IPS-20b (cell line): ENCODE measurements around the gene CDC40.

Source experiments
- H3K27ac ChIP-seq: one replicate; pipeline ENCODE4 v1.5.1; 2013; ENCODE audit warnings: low read length
- H3K27me3 ChIP-seq: 2 replicates; pipeline ENCODE4 v1.6.1; 2013; ENCODE audit warnings: mild to moderate bottlenecking, low read length, inconsistent platforms; ENCODE audit not compliant: insufficient read depth
- H3K36me3 ChIP-seq: 2 replicates; pipeline ENCODE4 v1.6.1; 2013; ENCODE audit warnings: low read depth, mild to moderate bottlenecking, inconsistent platforms, low read length, moderate library complexity; ENCODE audit not compliant: insufficient read depth
- H3K4me1 ChIP-seq: 2 replicates; pipeline ENCODE4 v1.6.1; 2013; ENCODE audit warnings: mild to moderate bottlenecking, control low read depth, inconsistent platforms, low read length, moderate library complexity; ENCODE audit not compliant: insufficient read depth
- H3K4me3 ChIP-seq: 2 replicates; pipeline ENCODE4 v1.5.1; 2013; ENCODE audit warnings: mild to moderate bottlenecking, low read length, inconsistent platforms
- H3K9ac ChIP-seq: 2 replicates; pipeline ENCODE4 v1.6.1; 2013; ENCODE audit warnings: low read depth, mild to moderate bottlenecking, inconsistent platforms, low read length, moderate library complexity
- H3K9me3 ChIP-seq: 2 replicates; pipeline ENCODE4 v1.6.1; 2013; ENCODE audit warnings: mild to moderate bottlenecking, low read depth, low read length, inconsistent platforms; ENCODE audit not compliant: insufficient read depth

The CDC40 gene

DNA sequence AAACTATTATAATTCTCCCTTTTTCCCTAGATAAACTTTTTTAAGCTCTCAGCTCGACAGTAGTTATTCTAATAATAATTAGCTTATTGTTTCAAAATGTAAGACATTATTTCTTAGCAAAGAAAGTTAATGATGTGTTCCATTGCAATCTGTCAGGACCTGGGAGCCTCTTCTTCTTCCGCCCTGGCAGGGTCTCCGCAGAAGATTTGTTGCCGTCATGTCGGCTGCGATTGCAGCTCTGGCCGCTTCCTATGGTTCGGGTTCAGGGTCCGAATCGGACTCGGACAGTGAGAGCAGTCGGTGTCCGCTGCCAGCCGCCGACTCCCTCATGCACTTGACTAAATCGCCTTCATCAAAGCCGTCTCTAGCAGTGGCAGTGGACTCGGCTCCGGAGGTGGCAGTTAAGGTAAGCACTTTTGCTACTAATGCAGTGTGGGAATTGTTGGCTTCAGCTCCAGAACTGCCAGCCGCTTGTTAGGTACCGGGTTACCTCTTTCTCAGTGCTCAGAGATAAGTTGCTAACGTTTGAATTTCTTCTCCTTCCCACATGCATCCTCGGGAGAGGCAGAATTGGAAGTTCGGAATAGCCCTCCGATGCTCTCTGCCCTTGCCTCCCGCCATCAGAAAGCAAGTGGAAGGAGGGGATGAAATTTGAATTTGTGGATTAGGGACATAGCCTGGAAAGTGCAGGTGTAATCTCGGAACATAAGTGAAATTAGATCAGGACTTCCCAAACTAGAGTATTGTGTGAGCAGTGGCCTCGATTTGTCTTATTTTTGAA lies at the start of gene CDC40:
Gene CDC40, plus strand, starts transcription at position 200 of the 781 bp plus-strand sequence. Its CDS starts 18 bp downstream, at position 218.
- no peaks in the 10 kb centered on the region; the same call in 1 of the 2 replicates for H3K4me1 ChIP-seq
- no peaks in the 10 kb centered on the region for H3K27me3 ChIP-seq
- peak within 1 kb of the TSS; percentile 99 for H3K27ac ChIP-seq
- H3K4me3 ChIP-seq = peak within 1 kb of the TSS; percentile 93
- peaks cover 7% of the 10 kb centered on the region; the same call in 1 of the 2 replicates for H3K36me3 ChIP-seq
- H3K9me3 ChIP-seq = no peaks in the 10 kb centered on the region
- peak within 1 kb of the TSS; percentile 97 for H3K9ac ChIP-seq

DNA sequence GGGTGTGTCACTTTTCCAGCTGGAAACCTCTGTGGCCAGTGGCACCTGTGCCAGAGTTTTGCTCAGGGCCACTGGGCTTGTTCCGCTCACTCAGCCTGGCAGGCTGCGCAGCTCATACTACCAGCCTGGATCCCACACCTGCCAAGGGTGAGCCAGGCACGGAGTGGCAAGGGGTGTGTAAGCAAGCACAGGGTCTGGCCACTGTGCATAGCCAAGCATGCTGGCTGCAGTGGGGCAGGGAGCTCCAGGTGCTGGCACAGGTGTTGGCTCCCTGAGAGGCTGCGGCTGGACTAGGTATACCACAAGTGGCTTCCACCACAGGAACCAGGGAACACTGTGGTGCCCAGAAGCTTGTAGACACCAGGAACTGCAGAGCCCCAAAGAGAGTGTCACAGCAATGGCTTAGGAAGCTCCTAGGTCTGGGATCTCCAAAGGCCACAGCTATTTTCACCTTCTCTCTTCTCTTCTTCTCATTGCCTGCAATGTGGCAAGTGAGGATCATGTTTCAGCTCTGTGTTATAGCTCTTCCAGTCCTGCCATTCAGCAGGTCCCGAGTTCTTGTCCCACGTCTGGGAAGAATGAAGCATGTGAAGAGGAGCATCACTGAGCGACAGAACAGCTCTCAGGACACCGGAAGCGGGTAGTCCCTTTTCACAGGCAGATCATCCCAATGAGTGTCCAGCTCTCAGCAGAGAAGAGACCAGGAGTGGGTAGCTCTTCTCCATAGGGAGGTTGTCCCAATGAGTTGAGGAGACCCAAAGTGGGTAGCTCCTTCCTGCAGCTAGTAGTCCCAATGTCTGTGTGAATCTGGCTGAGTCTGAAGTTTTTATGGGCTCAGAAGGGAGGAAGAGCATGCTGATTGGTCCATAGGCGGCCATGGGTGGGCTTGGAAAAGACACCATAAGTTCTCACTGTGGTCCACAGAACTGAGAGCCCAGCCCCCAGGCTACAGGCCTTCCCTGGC lies 42.0 kb upstream of the CDC40 start:
- Histone ChIP-seq H3K36me3 (peaks cover 16% of the 10 kb centered on the region; the same call in 1 of the 2 replicates), H3K4me1 (no peaks in the 10 kb centered on the region), H3K27ac (no peak overlapping the region), H3K27me3 (no peaks in the 10 kb centered on the region), H3K4me3 (no peak overlapping the region), H3K9me3 (peaks cover 36% of the 10 kb centered on the region), H3K9ac (no peak overlapping the region)

- Histone ChIP-seq H3K4me3 (no peak overlapping the region), H3K36me3 (peaks cover 16% of the 10 kb centered on the region; the same call in 1 of the 2 replicates), H3K4me1 (no peaks in the 10 kb centered on the region), H3K9me3 (peaks cover 31% of the 10 kb centered on the region), H3K9ac (no peak overlapping the region), H3K27ac (no peak overlapping the region), H3K27me3 (no peaks in the 10 kb centered on the region)
Measured at GRCh38 chr6:110139052-110139451, 41.2 kb upstream of the CDC40 start.

DNA sequence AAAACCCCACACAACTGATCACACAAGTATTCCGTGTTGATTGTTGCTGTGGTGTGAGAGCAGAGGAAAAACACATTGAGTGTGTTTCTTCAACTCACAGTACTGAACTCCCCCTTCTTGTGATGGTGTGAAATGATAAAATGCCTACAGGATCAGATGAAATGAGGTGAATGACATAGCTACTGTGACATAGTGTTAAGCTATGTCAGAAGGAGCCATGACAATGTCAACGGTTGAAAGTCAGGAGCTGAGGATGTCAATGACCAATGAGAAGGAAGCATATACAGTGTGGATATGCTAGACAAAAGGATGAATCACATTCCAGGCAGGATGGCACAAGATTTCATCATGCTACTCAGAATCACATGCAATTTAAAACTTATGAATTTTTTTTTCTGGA lies 39.6 kb upstream of the CDC40 start:
- peaks cover 16% of the 10 kb centered on the region; the same call in 1 of the 2 replicates for H3K36me3 ChIP-seq
- no peak overlapping the region for H3K9ac ChIP-seq
- H3K4me1 ChIP-seq = no peaks in the 10 kb centered on the region
- peaks cover 31% of the 10 kb centered on the region for H3K9me3 ChIP-seq
- no peak overlapping the region for H3K27ac ChIP-seq
- H3K4me3 ChIP-seq = no peak overlapping the region
- H3K27me3 ChIP-seq = no peaks in the 10 kb centered on the region

DNA sequence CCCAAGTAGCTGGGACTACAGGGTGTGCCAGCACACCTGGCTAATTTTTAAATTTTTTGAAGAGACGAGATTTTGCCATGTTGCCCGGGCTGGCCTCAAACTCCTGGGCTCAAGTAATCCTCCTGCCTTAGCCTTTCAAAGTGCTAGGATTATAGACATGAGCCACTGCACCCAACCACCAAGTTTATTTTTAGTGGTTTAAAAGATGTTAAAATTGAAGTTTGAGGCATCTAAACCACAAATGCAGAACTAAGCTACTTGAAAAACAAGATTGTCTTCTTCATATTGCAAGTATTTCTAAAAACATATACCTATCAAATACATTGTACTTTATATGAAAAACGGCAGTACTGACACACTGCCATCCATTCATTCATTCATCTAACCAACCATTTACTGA lies 32.4 kb upstream of the CDC40 start:
- Histone ChIP-seq H3K9me3 (no peaks in the 10 kb centered on the region), H3K27ac (no peak overlapping the region), H3K27me3 (no peaks in the 10 kb centered on the region)

DNA sequence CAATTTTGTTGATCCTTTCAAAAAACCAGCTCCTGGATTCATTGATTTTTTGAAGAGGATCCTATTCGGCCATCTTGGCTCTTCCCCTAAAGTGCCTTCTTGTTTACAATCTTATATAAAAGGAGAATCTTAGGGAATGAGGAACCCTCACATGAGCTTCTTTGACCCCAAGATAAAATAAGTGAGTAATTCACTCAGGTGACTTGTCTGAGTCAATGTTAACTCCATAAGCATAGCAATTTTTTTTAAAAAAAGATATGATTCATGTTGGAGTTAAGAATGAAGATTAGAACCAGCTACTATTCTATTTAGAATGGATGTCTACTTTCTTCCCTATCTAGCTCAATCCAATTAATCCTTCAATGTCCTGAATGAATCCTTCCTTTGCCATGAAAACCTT lies 21.7 kb upstream of the CDC40 start:
- Histone ChIP-seq H3K4me3 (no peak overlapping the region), H3K9me3 (no peaks in the 10 kb centered on the region), H3K27me3 (no peaks in the 10 kb centered on the region), H3K36me3 (no peaks in the 10 kb centered on the region), H3K27ac (no peak overlapping the region), H3K4me1 (no peaks in the 10 kb centered on the region), H3K9ac (no peak overlapping the region)

More for the DNA sequence above, 32.4 kb upstream of the CDC40 start:
- H3K4me3 ChIP-seq = no peak overlapping the region
- no peaks in the 10 kb centered on the region for H3K36me3 ChIP-seq
- H3K9ac ChIP-seq = no peak overlapping the region
- no peaks in the 10 kb centered on the region for H3K4me1 ChIP-seq

- Histone ChIP-seq H3K9me3 (no peaks in the 10 kb centered on the region), H3K4me3 (no peak overlapping the region), H3K27me3 (no peaks in the 10 kb centered on the region), H3K9ac (no peak overlapping the region), H3K36me3 (no peaks in the 10 kb centered on the region), H3K27ac (no peak overlapping the region), H3K4me1 (peaks cover 12% of the 10 kb centered on the region; the same call in 1 of the 2 replicates)
Measured at GRCh38 chr6:110170081-110170480, 10.1 kb upstream of the CDC40 start.

DNA sequence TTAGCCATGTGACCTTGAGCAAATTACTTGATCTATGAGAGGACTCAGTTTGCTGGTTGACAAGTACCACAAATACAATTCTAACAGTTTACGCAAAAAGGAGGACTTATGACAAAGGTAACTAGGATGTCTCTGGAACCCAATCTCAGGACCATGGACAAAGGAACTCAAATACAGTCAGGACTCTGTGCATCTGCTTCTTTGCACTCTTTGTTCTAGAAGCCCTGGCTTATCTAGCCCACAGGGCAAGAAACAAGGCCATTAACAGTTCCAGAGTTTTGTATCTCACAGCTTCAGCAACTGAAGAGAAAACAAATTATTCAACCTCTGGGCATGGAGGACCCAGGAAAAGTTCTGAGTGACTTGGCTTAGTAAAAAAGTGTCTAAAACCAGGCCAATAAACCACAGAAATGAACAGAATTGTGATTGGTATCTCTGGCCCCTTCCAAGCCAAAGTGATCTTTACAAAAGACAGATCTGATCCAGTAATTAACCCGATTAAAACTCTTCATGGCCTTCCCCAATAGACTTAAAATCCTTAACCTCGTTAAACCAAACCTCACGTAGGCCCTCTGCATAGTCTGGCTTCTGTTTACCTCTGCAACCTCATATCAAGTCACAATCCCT lies 6.6 kb upstream of the CDC40 start:
- H3K27me3 ChIP-seq = no peaks in the 10 kb centered on the region
- no peak overlapping the region for H3K27ac ChIP-seq
- H3K9me3 ChIP-seq = no peaks in the 10 kb centered on the region
- H3K4me3 ChIP-seq = no peak overlapping the region
- H3K4me1 ChIP-seq = peaks cover 12% of the 10 kb centered on the region; the same call in 1 of the 2 replicates
- H3K9ac ChIP-seq = no peak overlapping the region
- H3K36me3 ChIP-seq = no peaks in the 10 kb centered on the region

DNA sequence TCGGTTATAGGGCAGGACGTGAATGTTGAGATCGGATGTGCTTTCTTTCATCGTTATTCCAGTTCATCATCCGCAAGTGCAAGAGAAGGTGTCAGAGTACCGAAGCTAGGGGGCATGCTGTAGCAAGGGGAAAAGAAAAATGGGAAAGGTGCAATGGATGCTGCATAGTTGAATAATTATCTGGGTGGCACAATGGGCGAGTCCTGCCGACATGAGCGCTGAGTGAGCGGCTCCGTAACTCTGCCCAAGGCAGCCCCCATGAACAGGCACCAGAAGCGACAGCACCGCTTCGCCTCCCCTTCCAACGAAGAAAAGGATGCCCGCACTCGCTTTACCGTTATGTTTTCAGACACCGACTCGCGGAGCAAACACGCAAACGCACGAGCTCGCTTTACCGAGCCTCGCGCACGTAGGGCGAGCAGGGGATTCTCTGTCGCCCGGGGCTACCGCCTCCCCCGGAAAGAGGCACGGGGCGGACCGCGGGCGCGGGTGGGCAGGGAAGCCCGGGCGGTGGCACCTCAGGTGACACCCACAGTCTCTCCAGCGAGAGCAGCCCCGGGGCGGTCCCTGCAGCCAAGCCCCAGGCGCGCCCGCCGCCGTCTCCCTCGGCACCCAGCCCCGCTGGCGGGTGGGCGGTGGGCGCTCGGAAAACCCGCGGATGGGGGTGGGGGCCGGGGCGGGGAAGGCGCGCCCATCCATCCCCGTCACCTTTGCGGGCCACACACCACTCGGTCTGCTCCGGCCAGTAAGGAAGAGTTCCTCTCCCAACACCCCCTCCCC lies 1.4 kb upstream of the CDC40 start:
- H3K9ac ChIP-seq = peak overlapping the region; percentile 97; the same call in 1 of the 2 replicates
- H3K4me1 ChIP-seq = no peaks in the 10 kb centered on the region; the same call in 1 of the 2 replicates
- H3K27ac ChIP-seq = no peak overlapping the region
- H3K4me3 ChIP-seq = peak overlapping the region; percentile 93
- H3K27me3 ChIP-seq = no peaks in the 10 kb centered on the region
- H3K9me3 ChIP-seq = no peaks in the 10 kb centered on the region
- H3K36me3 ChIP-seq = peaks cover 7% of the 10 kb centered on the region; the same call in 1 of the 2 replicates

DNA sequence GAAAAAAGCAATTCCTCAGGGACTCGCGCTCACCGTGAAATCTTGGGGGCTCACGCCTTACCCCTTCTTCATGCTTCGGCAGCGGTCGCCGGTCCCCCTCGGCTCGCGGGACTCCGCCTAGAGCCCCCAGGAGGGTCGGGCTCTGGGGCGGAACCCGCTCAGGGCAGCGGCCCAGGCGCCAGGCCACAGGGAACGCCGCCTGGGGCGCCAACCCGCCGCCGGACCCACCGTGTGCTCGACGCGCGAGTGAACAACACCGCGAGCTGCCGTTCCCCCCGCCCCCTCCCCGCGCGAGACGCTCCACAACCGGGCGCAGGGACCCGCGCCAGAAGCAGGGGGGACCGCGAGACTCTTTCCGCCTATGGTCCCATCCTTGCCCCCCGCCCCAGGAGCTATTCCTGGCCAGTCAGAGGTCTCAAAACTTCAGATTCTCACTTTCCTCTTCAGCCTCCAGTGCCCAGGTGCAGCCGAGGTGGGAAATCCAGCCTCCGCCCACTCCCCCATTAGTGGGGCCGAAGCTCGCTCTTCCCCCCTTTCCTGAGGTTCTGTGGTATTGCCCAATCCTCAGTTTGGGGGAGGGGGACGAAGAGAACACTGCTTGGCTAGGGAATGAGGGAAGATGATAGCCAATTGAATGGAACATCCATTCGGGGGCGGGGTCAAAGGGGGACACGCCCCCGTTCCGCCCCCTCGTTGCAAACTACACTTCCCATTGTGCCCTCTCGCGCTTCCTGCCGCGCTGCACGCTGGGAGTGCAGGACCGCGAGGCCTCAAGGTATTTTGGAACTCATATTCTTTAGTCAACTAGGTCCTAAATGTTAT lies 610 bp upstream of the CDC40 start, which contains the start of gene WASF1:
Gene WASF1, minus strand, starts transcription at position 265 of the 822 bp plus-strand sequence. CDS start 52,069 bp downstream, outside the sequence.
- Histone ChIP-seq H3K4me3 (peak within 1 kb of the TSS; percentile 93), H3K9me3 (no peaks in the 10 kb centered on the region), H3K27me3 (no peaks in the 10 kb centered on the region), H3K27ac (peak within 1 kb of the TSS; percentile 99), H3K4me1 (no peaks in the 10 kb centered on the region; the same call in 1 of the 2 replicates), H3K36me3 (peaks cover 7% of the 10 kb centered on the region; the same call in 1 of the 2 replicates), H3K9ac (peak within 1 kb of the TSS; percentile 97)
